ENCODE data around the gene ST6GALNAC4. TPM values are rescaled to one million over a fixed set of nuclear protein-coding genes. Genes with fewer than 3 reads are reported as not detected.
A peak's percentile ranks its signal among the peaks of the same experiment; 100 is the strongest.

ST6GALNAC4 gene
- total and polyA plus RNA-seq, 9 of the 15 experiments (the other 6 are each of a cell fraction or from before 2014, with no cell fraction given), result 2.6 to 43.1 (median 15.4) TPM

DNA sequence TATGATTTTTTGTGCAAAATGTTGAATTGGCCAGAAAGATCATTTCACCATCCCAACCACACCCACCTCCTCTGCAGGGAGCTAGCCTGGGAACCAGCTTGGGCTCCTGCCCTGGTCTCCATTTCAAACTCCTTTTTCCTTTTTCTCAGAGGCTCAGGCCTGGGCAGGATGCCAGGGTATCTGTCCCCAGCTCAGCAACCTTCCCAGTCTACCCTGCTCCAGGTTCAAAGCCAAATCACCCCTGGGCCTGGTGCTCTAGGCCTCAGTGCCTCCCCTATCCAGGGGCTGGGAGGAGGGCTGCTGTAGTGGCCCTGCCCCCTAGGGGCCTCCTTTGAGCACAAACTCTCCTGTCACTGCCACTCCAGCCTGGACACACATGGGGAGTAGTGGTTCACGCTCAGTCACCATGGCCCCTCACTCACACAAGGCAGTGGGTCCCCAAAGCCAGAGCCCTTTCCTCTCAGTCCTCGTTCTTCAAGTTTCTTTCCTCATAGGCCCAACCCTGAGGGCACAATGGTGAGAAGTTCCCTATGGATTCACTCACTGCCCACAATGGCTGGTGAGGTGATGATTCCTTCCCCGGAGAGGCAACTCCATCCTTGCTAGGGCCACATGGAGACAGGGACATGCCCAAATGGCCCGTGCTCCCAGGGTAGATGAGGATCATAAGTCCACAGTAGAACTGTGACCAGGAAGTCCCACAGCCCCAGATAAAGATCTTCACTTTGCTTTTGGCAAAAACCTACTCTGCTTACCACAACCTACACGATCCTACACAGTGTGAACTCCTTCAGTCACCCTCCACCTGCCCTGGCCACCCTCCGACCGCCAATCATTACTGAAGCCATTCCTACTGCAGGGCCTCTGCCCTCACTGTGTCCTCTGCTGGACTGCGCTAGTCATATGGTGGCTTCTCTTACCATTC lies 1.6 kb upstream of the ST6GALNAC4 start (continued):
- TF ChIP-seq, protein P1, sequence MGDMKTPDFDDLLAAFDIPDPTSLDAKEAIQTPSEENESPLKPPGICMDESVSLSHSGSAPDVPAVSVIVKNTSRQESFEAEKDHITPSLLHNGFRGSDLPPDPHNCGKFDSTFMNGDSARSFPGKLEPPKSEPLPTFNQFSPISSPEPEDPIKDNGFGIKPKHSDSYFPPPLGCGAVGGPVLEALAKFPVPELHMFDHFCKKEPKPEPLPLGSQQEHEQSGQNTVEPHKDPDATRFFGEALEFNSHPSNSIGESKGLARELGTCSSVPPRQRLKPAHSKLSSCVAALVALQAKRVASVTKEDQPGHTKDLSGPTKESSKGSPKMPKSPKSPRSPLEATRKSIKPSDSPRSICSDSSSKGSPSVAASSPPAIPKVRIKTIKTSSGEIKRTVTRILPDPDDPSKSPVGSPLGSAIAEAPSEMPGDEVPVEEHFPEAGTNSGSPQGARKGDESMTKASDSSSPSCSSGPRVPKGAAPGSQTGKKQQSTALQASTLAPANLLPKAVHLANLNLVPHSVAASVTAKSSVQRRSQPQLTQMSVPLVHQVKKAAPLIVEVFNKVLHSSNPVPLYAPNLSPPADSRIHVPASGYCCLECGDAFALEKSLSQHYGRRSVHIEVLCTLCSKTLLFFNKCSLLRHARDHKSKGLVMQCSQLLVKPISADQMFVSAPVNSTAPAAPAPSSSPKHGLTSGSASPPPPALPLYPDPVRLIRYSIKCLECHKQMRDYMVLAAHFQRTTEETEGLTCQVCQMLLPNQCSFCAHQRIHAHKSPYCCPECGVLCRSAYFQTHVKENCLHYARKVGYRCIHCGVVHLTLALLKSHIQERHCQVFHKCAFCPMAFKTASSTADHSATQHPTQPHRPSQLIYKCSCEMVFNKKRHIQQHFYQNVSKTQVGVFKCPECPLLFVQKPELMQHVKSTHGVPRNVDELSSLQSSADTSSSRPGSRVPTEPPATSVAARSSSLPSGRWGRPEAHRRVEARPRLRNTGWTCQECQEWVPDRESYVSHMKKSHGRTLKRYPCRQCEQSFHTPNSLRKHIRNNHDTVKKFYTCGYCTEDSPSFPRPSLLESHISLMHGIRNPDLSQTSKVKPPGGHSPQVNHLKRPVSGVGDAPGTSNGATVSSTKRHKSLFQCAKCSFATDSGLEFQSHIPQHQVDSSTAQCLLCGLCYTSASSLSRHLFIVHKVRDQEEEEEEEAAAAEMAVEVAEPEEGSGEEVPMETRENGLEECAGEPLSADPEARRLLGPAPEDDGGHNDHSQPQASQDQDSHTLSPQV (IDR thresholded peaks at IDR 0.05), result peak; percentile 34
- 0 out of 2 replicates have a peak, but pooled peaks have one; percentile 20 for TF ChIP-seq POLR2G (IDR thresholded peaks at IDR 0.05; ENCODE audit: low read depth, low read length)
- TF ChIP-seq SMC3 (conservative IDR thresholded peaks at IDR 0.05; ENCODE audit: insufficient read depth, low read depth, low read length), result no peak
- TF ChIP-seq ZFP36 (IDR thresholded peaks at IDR 0.05; ENCODE audit: low read depth, low read length, partially characterized antibody), result no peak
- no peak for TF ChIP-seq ZNF134 (CRISPR knock-in tag; conservative IDR thresholded peaks at IDR 0.05)
- TF ChIP-seq, protein P2, sequence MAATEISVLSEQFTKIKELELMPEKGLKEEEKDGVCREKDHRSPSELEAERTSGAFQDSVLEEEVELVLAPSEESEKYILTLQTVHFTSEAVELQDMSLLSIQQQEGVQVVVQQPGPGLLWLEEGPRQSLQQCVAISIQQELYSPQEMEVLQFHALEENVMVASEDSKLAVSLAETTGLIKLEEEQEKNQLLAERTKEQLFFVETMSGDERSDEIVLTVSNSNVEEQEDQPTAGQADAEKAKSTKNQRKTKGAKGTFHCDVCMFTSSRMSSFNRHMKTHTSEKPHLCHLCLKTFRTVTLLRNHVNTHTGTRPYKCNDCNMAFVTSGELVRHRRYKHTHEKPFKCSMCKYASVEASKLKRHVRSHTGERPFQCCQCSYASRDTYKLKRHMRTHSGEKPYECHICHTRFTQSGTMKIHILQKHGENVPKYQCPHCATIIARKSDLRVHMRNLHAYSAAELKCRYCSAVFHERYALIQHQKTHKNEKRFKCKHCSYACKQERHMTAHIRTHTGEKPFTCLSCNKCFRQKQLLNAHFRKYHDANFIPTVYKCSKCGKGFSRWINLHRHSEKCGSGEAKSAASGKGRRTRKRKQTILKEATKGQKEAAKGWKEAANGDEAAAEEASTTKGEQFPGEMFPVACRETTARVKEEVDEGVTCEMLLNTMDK (IDR thresholded peaks at IDR 0.05; ENCODE audit: borderline replicate concordance, insufficient read depth, low read depth, low read length, poor library complexity, severe bottlenecking), result peak; percentile 70
- TF ChIP-seq MED1 (CRISPR knock-in tag; IDR thresholded peaks at IDR 0.05; ENCODE audit: borderline replicate concordance), result no peak
- TF ChIP-seq, protein P3, sequence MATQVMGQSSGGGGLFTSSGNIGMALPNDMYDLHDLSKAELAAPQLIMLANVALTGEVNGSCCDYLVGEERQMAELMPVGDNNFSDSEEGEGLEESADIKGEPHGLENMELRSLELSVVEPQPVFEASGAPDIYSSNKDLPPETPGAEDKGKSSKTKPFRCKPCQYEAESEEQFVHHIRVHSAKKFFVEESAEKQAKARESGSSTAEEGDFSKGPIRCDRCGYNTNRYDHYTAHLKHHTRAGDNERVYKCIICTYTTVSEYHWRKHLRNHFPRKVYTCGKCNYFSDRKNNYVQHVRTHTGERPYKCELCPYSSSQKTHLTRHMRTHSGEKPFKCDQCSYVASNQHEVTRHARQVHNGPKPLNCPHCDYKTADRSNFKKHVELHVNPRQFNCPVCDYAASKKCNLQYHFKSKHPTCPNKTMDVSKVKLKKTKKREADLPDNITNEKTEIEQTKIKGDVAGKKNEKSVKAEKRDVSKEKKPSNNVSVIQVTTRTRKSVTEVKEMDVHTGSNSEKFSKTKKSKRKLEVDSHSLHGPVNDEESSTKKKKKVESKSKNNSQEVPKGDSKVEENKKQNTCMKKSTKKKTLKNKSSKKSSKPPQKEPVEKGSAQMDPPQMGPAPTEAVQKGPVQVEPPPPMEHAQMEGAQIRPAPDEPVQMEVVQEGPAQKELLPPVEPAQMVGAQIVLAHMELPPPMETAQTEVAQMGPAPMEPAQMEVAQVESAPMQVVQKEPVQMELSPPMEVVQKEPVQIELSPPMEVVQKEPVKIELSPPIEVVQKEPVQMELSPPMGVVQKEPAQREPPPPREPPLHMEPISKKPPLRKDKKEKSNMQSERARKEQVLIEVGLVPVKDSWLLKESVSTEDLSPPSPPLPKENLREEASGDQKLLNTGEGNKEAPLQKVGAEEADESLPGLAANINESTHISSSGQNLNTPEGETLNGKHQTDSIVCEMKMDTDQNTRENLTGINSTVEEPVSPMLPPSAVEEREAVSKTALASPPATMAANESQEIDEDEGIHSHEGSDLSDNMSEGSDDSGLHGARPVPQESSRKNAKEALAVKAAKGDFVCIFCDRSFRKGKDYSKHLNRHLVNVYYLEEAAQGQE (IDR thresholded peaks at IDR 0.05; ENCODE audit: borderline replicate concordance), result no peak; the same call in 1 of the 2 replicates
- TF ChIP-seq, protein P3 (CRISPR knock-in tag; IDR thresholded peaks at IDR 0.05; ENCODE audit: low read depth), result no peak
- no peak for TF ChIP-seq MEF2A (IDR thresholded peaks at IDR 0.05; ENCODE audit: control insufficient read depth, low read depth, low read length)
- peak; percentile 1; the same call in 1 of the 2 replicates for TF ChIP-seq ZNF589 (CRISPR knock-in tag; IDR thresholded peaks at IDR 0.05; ENCODE audit: low read depth)
- TF ChIP-seq POLR2A (conservative IDR thresholded peaks at IDR 0.05), result 0 out of 2 replicates have a peak, but pooled peaks have one; percentile 32
